ENCODE data around the gene FHIT.

FHIT gene

DNA sequence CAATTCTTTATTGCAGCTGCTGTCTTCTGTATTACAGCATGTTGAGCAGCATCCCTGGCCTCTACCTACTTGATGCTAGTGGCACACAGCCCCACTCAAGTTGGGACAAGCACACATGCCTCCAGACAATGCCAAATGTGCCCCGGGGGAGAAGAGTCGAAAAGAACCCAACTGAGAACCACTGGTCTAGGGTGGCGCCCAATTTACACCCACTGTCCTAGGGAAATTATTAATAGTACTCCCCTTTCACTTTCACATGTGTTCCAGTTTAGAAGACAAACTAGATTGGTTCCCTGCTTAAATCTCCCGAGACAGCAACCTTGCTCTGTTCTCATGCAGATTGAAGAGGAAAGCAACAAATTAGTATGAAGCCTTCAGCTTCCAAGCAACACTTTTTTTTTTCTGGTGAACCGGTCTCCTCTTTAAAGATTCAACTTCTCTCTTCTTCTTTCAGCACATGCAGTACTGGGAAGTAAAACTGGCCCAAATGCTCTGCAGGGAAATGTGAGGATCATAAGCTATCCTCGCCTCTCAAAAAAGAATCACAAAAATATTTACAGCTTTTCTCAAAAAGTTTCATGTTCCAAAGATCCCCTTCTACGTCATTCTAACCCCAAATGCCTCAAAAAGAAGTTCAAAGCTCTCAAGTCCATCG lies 1377.5 kb downstream of the FHIT start:
- Histone ChIP-seq H3K27me3 (ENCODE audit: control insufficient read depth, low read length) (no peaks in the 10 kb centered on the region), H3K27ac (ENCODE audit: low read depth, low read length) (no peak overlapping the region), H3K4me3 (ENCODE audit: low read length) (no peak overlapping the region), H3K4me1 (ENCODE audit: control insufficient read depth, low read length) (no peaks in the 10 kb centered on the region), H3K4me2 (ENCODE audit: low read length) (no peak overlapping the region), H3K9me3 (ENCODE audit: control insufficient read depth, insufficient read depth, low read length) (no peaks in the 10 kb centered on the region), H4K20me1 (ENCODE audit: control insufficient read depth, insufficient read depth, low read depth, low read length) (no peaks in the 10 kb centered on the region), H3F3A (ENCODE audit: control insufficient read depth, insufficient read depth) (no peaks in the 10 kb centered on the region), H3K36me3 (ENCODE audit: control insufficient read depth, low read length) (no peaks in the 10 kb centered on the region), H3K9me2 (replicated peaks; ENCODE audit: control insufficient read depth, low read length) (no peaks in the 10 kb centered on the region), H3K79me2 (ENCODE audit: control insufficient read depth, low read length) (no peaks in the 10 kb centered on the region)
- TF ChIP-seq CTCF (IDR thresholded peaks at IDR 0.05; ENCODE audit: low read depth, low read length, poor library complexity, severe bottlenecking), result no peak
- TF ChIP-seq EZH2phosphoT487 (IDR thresholded peaks at IDR 0.05; ENCODE audit: borderline replicate concordance, low read length), result no peak

DNA sequence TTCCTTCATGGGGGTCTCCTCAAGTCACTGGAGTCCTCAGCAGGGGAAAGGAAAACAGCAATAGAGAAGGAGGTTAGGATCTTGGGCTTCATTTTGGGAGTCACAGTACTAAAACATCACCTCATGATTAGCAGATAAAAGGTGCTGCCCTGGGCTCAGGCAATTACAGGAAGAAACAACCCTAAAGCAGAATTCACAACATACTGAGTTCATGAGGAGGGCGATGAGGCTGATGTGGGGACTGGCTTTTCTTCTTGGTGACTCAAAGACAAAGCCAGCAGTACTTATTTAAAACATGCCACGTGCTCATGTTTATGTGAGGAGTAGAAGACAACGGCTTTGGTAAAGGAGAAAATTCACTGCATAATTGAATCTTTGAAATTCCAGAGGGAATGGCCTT lies 1379.1 kb downstream of the FHIT start:
- no peaks in the 10 kb centered on the region for H3K79me2 ChIP-seq (ENCODE audit: control insufficient read depth, low read length)
- no peaks in the 10 kb centered on the region for H3F3A ChIP-seq (ENCODE audit: control insufficient read depth, insufficient read depth)
- no peaks in the 10 kb centered on the region for H3K4me1 ChIP-seq (ENCODE audit: control insufficient read depth, low read length)
- H3K4me2 ChIP-seq (ENCODE audit: low read length), result no peak overlapping the region
- no peaks in the 10 kb centered on the region for H3K36me3 ChIP-seq (ENCODE audit: control insufficient read depth, low read length)
- no peak overlapping the region for H3K27ac ChIP-seq (ENCODE audit: low read depth, low read length)
- H3K9me2 ChIP-seq (replicated peaks; ENCODE audit: control insufficient read depth, low read length), result no peaks in the 10 kb centered on the region
- TF ChIP-seq EZH2phosphoT487 (IDR thresholded peaks at IDR 0.05; ENCODE audit: borderline replicate concordance, low read length) (no peak), CTCF (IDR thresholded peaks at IDR 0.05; ENCODE audit: low read depth, low read length, poor library complexity, severe bottlenecking) (no peak)
- H3K27me3 ChIP-seq (ENCODE audit: control insufficient read depth, low read length), result no peaks in the 10 kb centered on the region
- H4K20me1 ChIP-seq (ENCODE audit: control insufficient read depth, insufficient read depth, low read depth, low read length), result no peaks in the 10 kb centered on the region
- H3K4me3 ChIP-seq (ENCODE audit: low read length), result no peak overlapping the region
- H3K9me3 ChIP-seq (ENCODE audit: control insufficient read depth, insufficient read depth, low read length), result no peaks in the 10 kb centered on the region

DNA sequence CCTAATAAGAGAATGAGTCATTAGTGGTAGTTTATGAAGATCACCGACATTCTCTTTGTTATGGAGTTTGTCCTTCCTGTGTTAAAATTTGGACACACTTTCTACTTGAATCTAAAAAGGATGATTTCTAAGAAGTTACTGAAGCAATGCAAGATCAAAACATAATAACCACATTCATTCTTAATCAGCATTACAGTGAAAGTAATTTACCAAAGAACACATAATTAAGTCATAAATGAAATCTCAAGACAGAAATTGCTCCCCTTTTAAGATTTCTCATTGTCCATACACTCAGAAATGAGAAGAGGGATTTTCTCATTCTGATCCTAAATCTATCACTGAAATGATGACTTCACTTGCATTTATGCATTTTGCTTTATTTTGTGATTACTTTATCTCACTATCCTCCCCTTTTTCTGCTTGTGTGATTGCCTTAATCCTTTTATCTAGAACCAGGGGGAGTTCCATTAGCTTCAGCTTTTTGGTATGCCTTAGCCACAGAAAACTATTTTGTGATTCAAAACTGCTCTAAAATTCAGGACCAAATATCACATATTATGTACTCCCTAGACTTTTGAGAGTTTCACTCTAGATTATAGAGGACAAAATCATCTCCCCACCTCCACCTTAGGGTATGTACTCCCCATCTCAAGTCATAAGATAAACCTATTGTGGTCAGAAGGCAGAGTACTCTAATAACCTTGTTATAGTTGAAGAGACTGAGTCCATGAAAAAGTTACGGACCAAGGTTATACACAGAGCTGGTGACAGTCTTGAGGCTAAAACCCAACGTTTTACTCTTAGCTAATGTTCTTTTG lies 1383.9 kb downstream of the FHIT start:
- H4K20me1 ChIP-seq (ENCODE audit: control insufficient read depth, insufficient read depth, low read depth, low read length), result no peaks in the 10 kb centered on the region
- no peak overlapping the region for H3K4me3 ChIP-seq (ENCODE audit: low read length)
- TF ChIP-seq CTCF (IDR thresholded peaks at IDR 0.05; ENCODE audit: low read depth, low read length, poor library complexity, severe bottlenecking), result no peak
- TF ChIP-seq EZH2phosphoT487 (IDR thresholded peaks at IDR 0.05; ENCODE audit: borderline replicate concordance, low read length), result no peak

More for the DNA sequence above, 1383.9 kb downstream of the FHIT start:
- Histone ChIP-seq H3K27me3 (ENCODE audit: control insufficient read depth, low read length) (no peaks in the 10 kb centered on the region), H3K27ac (ENCODE audit: low read depth, low read length) (no peak overlapping the region), H3F3A (ENCODE audit: control insufficient read depth, insufficient read depth) (no peaks in the 10 kb centered on the region), H3K79me2 (ENCODE audit: control insufficient read depth, low read length) (no peaks in the 10 kb centered on the region), H3K4me1 (ENCODE audit: control insufficient read depth, low read length) (no peaks in the 10 kb centered on the region), H3K4me2 (ENCODE audit: low read length) (no peak overlapping the region), H3K9me2 (replicated peaks; ENCODE audit: control insufficient read depth, low read length) (no peaks in the 10 kb centered on the region), H3K36me3 (ENCODE audit: control insufficient read depth, low read length) (no peaks in the 10 kb centered on the region), H3K9me3 (ENCODE audit: control insufficient read depth, insufficient read depth, low read length) (no peaks in the 10 kb centered on the region)
